Bronchial epithelial cell (primary cell): ENCODE measurements around the gene ARFGAP1. TPM values are rescaled to one million over a fixed set of nuclear protein-coding genes. Genes with fewer than 3 reads are reported as not detected.
A peak's percentile ranks its signal among the peaks of the same experiment; 100 is the strongest.

Source experiments
- DNase-seq: peaks from one replicate; pipeline ENCODE4 v3.0.0-alpha.2; 2010; ENCODE audit warnings: low read depth
- FAIRE-seq: peaks from 2 replicates; lab custom pipeline; 2011; peaks lifted over from hg19 to GRCh38; lab: Jason Lieb, UNC
- H3K27me3 ChIP-seq: 2 replicates; pipeline ENCODE4 v1.5.1; 2011; ENCODE audit warnings: low read length; ENCODE audit not compliant: control insufficient read depth, insufficient read depth
- H3K36me3 ChIP-seq: 2 replicates; pipeline ENCODE4 v1.5.1; 2011; ENCODE audit warnings: low read length; ENCODE audit not compliant: control insufficient read depth, insufficient read depth
- H3K4me3 ChIP-seq: 2 replicates; pipeline ENCODE4 v1.5.1; 2011; ENCODE audit warnings: mild to moderate bottlenecking, low read depth, low read length, control low read depth
- total RNA-seq: library from RNA; depleted of rRNA; stranded (reverse); fragments of >200 nt; gene quantifications from 2 replicates; pipeline ENCODE4 v1.2.1, GENCODE V29; 2014
- TF ChIP-seq, protein P1 (sequence below): IDR thresholded peaks from 2 replicates; pipeline ENCODE4 v1.5.1; 2011; ENCODE audit warnings: mild to moderate bottlenecking, moderate library complexity, low read length, control low read depth, inconsistent platforms; ENCODE audit not compliant: insufficient read depth, severe bottlenecking

The ARFGAP1 gene
- total RNA-seq, 1 donor from 2014 or later, result 49.2 TPM

- H3K4me3 ChIP-seq, result no peak overlapping the region
- no peak for DNase-seq
- H3K27me3 ChIP-seq, result peaks cover 7% of the 10 kb centered on the region
- TF ChIP-seq, protein P1, sequence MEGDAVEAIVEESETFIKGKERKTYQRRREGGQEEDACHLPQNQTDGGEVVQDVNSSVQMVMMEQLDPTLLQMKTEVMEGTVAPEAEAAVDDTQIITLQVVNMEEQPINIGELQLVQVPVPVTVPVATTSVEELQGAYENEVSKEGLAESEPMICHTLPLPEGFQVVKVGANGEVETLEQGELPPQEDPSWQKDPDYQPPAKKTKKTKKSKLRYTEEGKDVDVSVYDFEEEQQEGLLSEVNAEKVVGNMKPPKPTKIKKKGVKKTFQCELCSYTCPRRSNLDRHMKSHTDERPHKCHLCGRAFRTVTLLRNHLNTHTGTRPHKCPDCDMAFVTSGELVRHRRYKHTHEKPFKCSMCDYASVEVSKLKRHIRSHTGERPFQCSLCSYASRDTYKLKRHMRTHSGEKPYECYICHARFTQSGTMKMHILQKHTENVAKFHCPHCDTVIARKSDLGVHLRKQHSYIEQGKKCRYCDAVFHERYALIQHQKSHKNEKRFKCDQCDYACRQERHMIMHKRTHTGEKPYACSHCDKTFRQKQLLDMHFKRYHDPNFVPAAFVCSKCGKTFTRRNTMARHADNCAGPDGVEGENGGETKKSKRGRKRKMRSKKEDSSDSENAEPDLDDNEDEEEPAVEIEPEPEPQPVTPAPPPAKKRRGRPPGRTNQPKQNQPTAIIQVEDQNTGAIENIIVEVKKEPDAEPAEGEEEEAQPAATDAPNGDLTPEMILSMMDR, result no peak
- no peak for FAIRE-seq
- no peaks in the 10 kb centered on the region for H3K36me3 ChIP-seq
These were observed 34.3 kb downstream of the ARFGAP1 start for GRCh38 chr20:63306673-63307537.

GRCh38 chr20:63307538-63308217, 35.1 kb downstream of the ARFGAP1 start:
- TF ChIP-seq, protein P1, result no peak
- no peaks in the 10 kb centered on the region for H3K36me3 ChIP-seq
- FAIRE-seq, result no peak
- no peak overlapping the region for H3K4me3 ChIP-seq
- DNase-seq, result no peak
- peaks cover 7% of the 10 kb centered on the region for H3K27me3 ChIP-seq

DNA sequence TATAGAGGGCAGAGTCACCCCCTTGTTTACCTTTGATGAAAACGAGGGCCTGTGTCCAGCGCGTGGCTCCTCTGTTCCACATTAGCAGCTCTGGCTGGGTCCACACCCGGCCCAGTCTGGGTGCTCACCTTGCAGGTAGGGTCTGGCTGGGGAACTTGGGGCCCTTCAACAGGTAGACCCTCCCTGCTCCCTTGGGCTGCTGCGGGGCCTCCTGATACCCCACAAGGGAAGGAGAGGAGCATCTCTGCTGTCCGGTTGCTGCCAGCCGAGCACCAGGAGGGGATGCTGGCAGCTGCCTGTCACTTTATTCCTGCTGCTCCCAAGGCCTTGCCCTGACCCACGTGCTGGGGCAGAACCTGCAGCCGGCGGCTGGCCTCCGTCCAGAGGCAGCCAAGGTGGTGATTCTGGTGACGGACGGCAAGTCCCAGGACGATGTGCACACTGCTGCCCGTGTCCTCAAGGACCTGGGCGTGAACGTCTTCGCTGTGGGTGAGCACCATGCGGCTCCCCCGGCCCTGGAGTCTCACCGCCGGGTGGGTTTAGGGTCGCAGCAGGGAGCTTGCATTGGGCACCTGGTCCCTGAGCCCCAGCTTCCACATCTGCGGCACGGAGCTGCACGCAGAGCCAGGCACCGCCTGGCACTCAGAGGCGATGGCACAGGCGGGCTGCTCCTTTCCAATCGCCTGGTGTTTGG, 35.8 kb downstream of the ARFGAP1 start:
- FAIRE-seq (no peak), DNase-seq (no peak)
- H3K36me3 ChIP-seq, result no peaks in the 10 kb centered on the region
- H3K27me3 ChIP-seq, result peaks cover 7% of the 10 kb centered on the region
- TF ChIP-seq, protein P1, result no peak
- H3K4me3 ChIP-seq, result no peak overlapping the region

GRCh38 chr20:63309261-63310071, 36.9 kb downstream of the ARFGAP1 start:
- no peak for DNase-seq
- Histone ChIP-seq H3K36me3 (no peaks in the 10 kb centered on the region), H3K27me3 (peaks cover 7% of the 10 kb centered on the region), H3K4me3 (no peak overlapping the region)
- FAIRE-seq, result no peak
- TF ChIP-seq, protein P1, result peak; percentile 81

- TF ChIP-seq, protein P1, result no peak
- DNase-seq (no peak), FAIRE-seq (no peak)
- no peaks in the 10 kb centered on the region for H3K36me3 ChIP-seq
- peaks cover 3% of the 10 kb centered on the region for H3K27me3 ChIP-seq
- no peak overlapping the region for H3K4me3 ChIP-seq
These were observed 37.8 kb downstream of the ARFGAP1 start for GRCh38 chr20:63310265-63310991.
